H1 (cell line): ENCODE results near the gene API5. TPM values are rescaled to one million over a fixed set of nuclear protein-coding genes. Genes with fewer than 3 reads are reported as not detected.

Source experiments
- CTCF ChIA-PET: fragments of 300-600 bp; sonication (Branson Sonifier 250); formaldehyde crosslinking; loops from one replicate; lab custom pipeline; 2021; ENCODE audit not compliant: partially characterized antibody; lab: Charles Lee
- POLR2A ChIA-PET: fragments of 300-600 bp; sonication (Branson Sonifier 250); formaldehyde crosslinking; loops from one replicate; lab custom pipeline; 2021; ENCODE audit warnings: inconsistent platforms; ENCODE audit not compliant: partially characterized antibody; lab: Charles Lee
- DNase-seq, 2 experiments: peaks; one replicate each; pipeline versions ENCODE4 v3.0.0 to v3.0.0-alpha.2; 2010 to 2022; ENCODE audit warnings: low spot score in 2 of 2, low read depth in 1 of 2, mixed read lengths in 1 of 2
- FAIRE-seq: peaks from 2 replicates; lab custom pipeline; 2011; peaks lifted over from hg19 to GRCh38; lab: Jason Lieb, UNC
- H2AFZ ChIP-seq: 2 replicates; pipeline ENCODE4 v1.8.1; 2012; ENCODE audit warnings: low read length, inconsistent platforms
- H2AK5ac ChIP-seq: 2 replicates; pipeline ENCODE4 v1.6.1; 2013; ENCODE audit warnings: low read depth, low read length
- H2BK120ac ChIP-seq: replicated peaks from 2 replicates; pipeline ENCODE3; 2013; ENCODE audit warnings: low read depth, low read length, inconsistent platforms
- H2BK12ac ChIP-seq: 2 replicates; pipeline ENCODE4 v1.6.1; 2013; ENCODE audit warnings: low read depth, low read length
- H2BK15ac ChIP-seq: 2 replicates; pipeline ENCODE4 v1.6.1; 2013; ENCODE audit warnings: low read length
- H2BK20ac ChIP-seq: 2 replicates; pipeline ENCODE4 v1.6.1; 2013; ENCODE audit warnings: low read length
- H2BK5ac ChIP-seq: 2 replicates; pipeline ENCODE4 v1.6.1; 2013; ENCODE audit warnings: low read depth, low read length
- H3K14ac ChIP-seq: 2 replicates; pipeline ENCODE4 v1.6.1; 2013; ENCODE audit warnings: inconsistent platforms; ENCODE audit not compliant: insufficient read length
- H3K18ac ChIP-seq: 2 replicates; pipeline ENCODE4 v1.6.1; 2013; ENCODE audit warnings: low read length; ENCODE audit errors: extremely low read depth
- H3K23ac ChIP-seq: 2 replicates; pipeline ENCODE4 v1.6.1; 2013; ENCODE audit warnings: inconsistent platforms; ENCODE audit not compliant: insufficient read length
- H3K23me2 ChIP-seq: 2 replicates; pipeline ENCODE4 v1.6.1; 2013; ENCODE audit warnings: low read depth, low read length
- H3K27ac ChIP-seq: 2 replicates; pipeline ENCODE4 v1.6.1; 2011; ENCODE audit warnings: low read depth, low read length, inconsistent platforms
- H3K27me3 ChIP-seq, 4 experiments: replicated peaks in 1 of 4; 1 replicate in 1 of 4; 2 replicates in 3 of 4; pipeline versions ENCODE4 v1.6.1 to v1.8.1; 2011 to 2013; ENCODE audit warnings: low read length in 3 of 4, mild to moderate bottlenecking in 3 of 4, inconsistent platforms in 2 of 4, mixed read lengths in 2 of 4, moderate library complexity in 1 of 4; ENCODE audit not compliant: control insufficient read depth in 3 of 4, insufficient read depth in 3 of 4; ENCODE audit errors: extremely low read depth in 1 of 4
- H3K36me3 ChIP-seq, 4 experiments: 2 replicates each; pipeline versions ENCODE4 v1.6.1 to v1.8.1; 2011 to 2013; ENCODE audit warnings: mild to moderate bottlenecking in 4 of 4, low read length in 3 of 4, moderate library complexity in 2 of 4, control low read depth in 1 of 4, inconsistent platforms in 1 of 4; ENCODE audit not compliant: insufficient read depth in 4 of 4, control insufficient read depth in 2 of 4
- H3K4ac ChIP-seq: replicated peaks from 2 replicates; pipeline ENCODE3; 2013; ENCODE audit warnings: low read length, low read depth, mixed read lengths, inconsistent platforms; ENCODE audit not compliant: insufficient read length
- H3K4me1 ChIP-seq, 4 experiments: replicated peaks in 1 of 4; 1 replicate in 1 of 4; 2 replicates in 3 of 4; pipeline versions ENCODE4 v1.6.1 to v1.8.1; 2011 to 2013; ENCODE audit warnings: low read length in 3 of 4, inconsistent platforms in 2 of 4, mixed read lengths in 1 of 4; ENCODE audit not compliant: insufficient read depth in 4 of 4, control insufficient read depth in 3 of 4
- H3K4me2 ChIP-seq, 2 experiments: 2 replicates each; pipeline versions ENCODE4 v1.6.1 to v1.8.1; 2011 to 2013; ENCODE audit warnings: low read depth in 2 of 2, low read length in 2 of 2, control low read depth in 1 of 2, inconsistent platforms in 1 of 2, mild to moderate bottlenecking in 1 of 2; ENCODE audit not compliant: insufficient read depth in 1 of 2
- H3K4me3 ChIP-seq, 4 experiments: fragments of 200-600, 300-600 bp in 1 of 4; sonication (generic), shearing (Covaris generic), sonication (Bioruptor Twin) in 1 of 4; 2 replicates each; pipeline versions ENCODE4 v1.5.1 to v1.8.1; 2011 to 2016; ENCODE audit warnings: low read length in 4 of 4, low read depth in 3 of 4, control low read depth in 2 of 4, inconsistent platforms in 2 of 4, mild to moderate bottlenecking in 2 of 4, mixed read lengths in 1 of 4, moderate library complexity in 1 of 4; ENCODE audit not compliant: insufficient read depth in 2 of 4; ENCODE audit errors: extremely low read depth in 1 of 4
- H3K56ac ChIP-seq: replicated peaks from 2 replicates; pipeline ENCODE3; 2013; ENCODE audit warnings: low read depth, mild to moderate bottlenecking, mixed read lengths, low read length, inconsistent platforms; ENCODE audit not compliant: insufficient read length
- H3K79me1 ChIP-seq: 2 replicates; pipeline ENCODE4 v1.6.1; 2013; ENCODE audit warnings: low read depth, low read length, control low read depth
- H3K79me2 ChIP-seq, 2 experiments: 2 replicates each; pipeline versions ENCODE4 v1.6.1 to v1.8.1; 2012 to 2013; ENCODE audit warnings: low read length in 2 of 2, mild to moderate bottlenecking in 2 of 2, inconsistent platforms in 1 of 2; ENCODE audit not compliant: insufficient read depth in 2 of 2, control insufficient read depth in 1 of 2
- H3K9ac ChIP-seq, 4 experiments: replicated peaks in 1 of 4; 1 replicate in 1 of 4; 2 replicates in 3 of 4; pipeline versions ENCODE4 v1.6.1 to v1.8.1; 2011 to 2013; ENCODE audit warnings: low read depth in 3 of 4, low read length in 3 of 4, control low read depth in 2 of 4, mild to moderate bottlenecking in 2 of 4, moderate library complexity in 2 of 4, inconsistent platforms in 1 of 4; ENCODE audit errors: extremely low read depth in 1 of 4
- H3K9me3 ChIP-seq, 2 experiments: 2 replicates each; pipeline versions ENCODE4 v1.6.1 to v1.8.1; 2012 to 2013; ENCODE audit warnings: mild to moderate bottlenecking in 2 of 2, moderate library complexity in 2 of 2, control low read depth in 1 of 2, inconsistent platforms in 1 of 2, low read depth in 1 of 2, low read length in 1 of 2, mixed read lengths in 1 of 2; ENCODE audit not compliant: insufficient read depth in 2 of 2
- H4K20me1 ChIP-seq, 2 experiments: replicated peaks in 1 of 2; 2 replicates each; pipeline versions ENCODE3 to v1.8.1; 2011 to 2013; ENCODE audit warnings: inconsistent platforms in 2 of 2, low read length in 2 of 2, mild to moderate bottlenecking in 1 of 2; ENCODE audit not compliant: insufficient read depth in 2 of 2, control insufficient read depth in 1 of 2
- H4K5ac ChIP-seq: 2 replicates; pipeline ENCODE4 v1.6.1; 2013; ENCODE audit warnings: low read length, low read depth, mixed read lengths, inconsistent platforms; ENCODE audit not compliant: insufficient read length
- H4K8ac ChIP-seq: 2 replicates; pipeline ENCODE4 v1.8.0; 2013; ENCODE audit warnings: mild to moderate bottlenecking, moderate library complexity, low read length, inconsistent platforms; ENCODE audit not compliant: insufficient read depth; ENCODE audit errors: extremely low read depth
- H4K91ac ChIP-seq: replicated peaks from 2 replicates; pipeline ENCODE3; 2013; ENCODE audit warnings: low read length, mixed read lengths, inconsistent platforms; ENCODE audit not compliant: insufficient read length
- BCL11A ChIP-seq, 2 experiments: IDR thresholded peaks; one replicate each; pipeline ENCODE4 v1.6.1; 2011; ENCODE audit warnings: low read depth in 2 of 2, low read length in 2 of 2, mild to moderate bottlenecking in 2 of 2
- SP2 ChIP-seq: IDR thresholded peaks from 2 replicates; pipeline ENCODE4 v1.6.1; 2012; ENCODE audit warnings: mild to moderate bottlenecking, low read length, inconsistent platforms
- WGBS, 2 experiments: shearing (Covaris generic) in 1 of 2; methylation state at CpG; one replicate each; pipeline versions ENCODE4 v1.1.6 to v1.1.7; 2013 to 2015; ENCODE audit warnings: low lambda C conversion rate in 2 of 2, mixed read lengths in 2 of 2, inconsistent platforms in 1 of 2, low coverage in 1 of 2, missing lambda C conversion rate in 1 of 2; ENCODE audit not compliant: insufficient replicate concordance in 2 of 2, insufficient coverage in 1 of 2, insufficient read length in 1 of 2; ENCODE audit errors: extremely low coverage in 1 of 2, missing lambda C conversion rate in 1 of 2; 5-methylcytosine and 5-hydroxymethylcytosine counted together
- polyA plus RNA-seq, 7 experiments: library from polyadenylated mRNA; depleted of rRNA in 3 of 7; stranded (reverse) in 5 of 7; unstranded in 2 of 7; fragments of >200 nt in 5 of 7; fragments of 200-250 nt in 2 of 7; gene quantifications; 1 replicate in 5 of 7; 2 replicates in 1 of 7; 4 replicates in 1 of 7; pipeline versions ENCODE4 v1.2.1 to v1.2.3, GENCODE V29; 2011 to 2013; ENCODE audit warnings: missing spikeins in 2 of 7, mixed read lengths in 2 of 7
- total RNA-seq: library from RNA; stranded (reverse); fragmentation: NEBNext Ultra II Directional; extraction: Animal tissue kit (Norgen Biotek cat#: 25700); gene quantifications from 2 replicates; pipeline ENCODE4 v1.2.1, GENCODE V29; 2021

The API5 gene
- total and polyA plus RNA-seq, 2 of the 8 experiments (the other 6 are each of a cell fraction or from before 2014, with no cell fraction given) = 39.1 to 155 TPM

- H3K27ac ChIP-seq = no peak overlapping the region
- H4K91ac ChIP-seq = no peak overlapping the region
These were observed 70.8 kb downstream of the API5 start for GRCh38 chr11:43382614-43383013.

More at GRCh38 chr11:43382614-43383013, 70.8 kb downstream of the API5 start:
- no peak overlapping the region for H2AK5ac ChIP-seq
- no peak overlapping the region for H3K4me2 ChIP-seq
- H3K79me1 ChIP-seq = no peaks in the 10 kb centered on the region; the same call in 1 of the 2 replicates
- no peak overlapping the region for H3K56ac ChIP-seq
- H3K4ac ChIP-seq = no peak overlapping the region
- H2BK15ac ChIP-seq = no peak overlapping the region
- H2AFZ ChIP-seq = no peak overlapping the region
- peaks cover 0 to 16% of the 10 kb centered on the region in 2 experiments; a peak in 1 of 4 replicates for H3K79me2 ChIP-seq
- CTCF ChIA-PET = interaction anchor here (1.1 kb wide), 1 partner anchor 21 kb away, joined by 3 read pairs; no protein-coding TSS in a partner anchor
- H4K5ac ChIP-seq = no peak overlapping the region
- H3K4me3 ChIP-seq = no peak overlapping the region
- H3K9ac ChIP-seq = no peak overlapping the region
- peaks cover 0 to 19% (median under 1%) of the 10 kb centered on the region in 4 experiments; a peak in 2 of 8 replicates for H3K36me3 ChIP-seq
- FAIRE-seq (no peak), DNase-seq (no peak)
- POLR2A ChIA-PET = no interaction called here
- H2BK12ac ChIP-seq = no peak overlapping the region
- H3K14ac ChIP-seq = no peak overlapping the region
- no peak overlapping the region for H3K23ac ChIP-seq
- WGBS, 2 experiments = 93% methylated on average over 1 of the region's 1 CpG; no CpG with 5 or more reads in 1 of the 2 experiments
- no peak overlapping the region for H3K18ac ChIP-seq
- TF ChIP-seq BCL11A (IDR thresholded peaks at IDR 0.05; ENCODE audit: low read depth in 2 of 2, low read length in 2 of 2) (no peak), SP2 (no peak)
- H4K8ac ChIP-seq = no peak overlapping the region
- no peak overlapping the region for H2BK120ac ChIP-seq
- no peaks in the 10 kb centered on the region for H3K9me3 ChIP-seq
- no peaks in the 10 kb centered on the region for H3K23me2 ChIP-seq
- H3K4me1 ChIP-seq = peaks cover 0 to 3% (median 0%) of the 10 kb centered on the region in 4 experiments; a peak in 3 of 7 replicates
- H2BK20ac ChIP-seq = no peak overlapping the region
- H2BK5ac ChIP-seq = no peak overlapping the region
- no peaks in the 10 kb centered on the region for H3K27me3 ChIP-seq
- H4K20me1 ChIP-seq = peaks cover 0 to 6% of the 10 kb centered on the region in 2 experiments
